22Rv1 (cell line): ENCODE measurements around the gene YJU2.
"Not testable (repeated sequence)": the region's sequence is repeated elsewhere in the genome, so short reads cannot be mapped to it uniquely, and the experiment has no call there.

Experiments
- H3K27ac ChIP-seq: fragments of 450-650 bp; 2 replicates; pipeline ENCODE4 v1.5.1; 2017
- CTCF ChIP-seq: fragments of 450-650 bp; IDR thresholded peaks from 2 replicates; pipeline ENCODE4 v1.5.1; 2017; ENCODE audit warnings: mild to moderate bottlenecking
- ZFX ChIP-seq: fragments of 450-650 bp; IDR thresholded peaks from 2 replicates; pipeline ENCODE4 v1.6.1; 2017; ENCODE audit warnings: antibody characterized with exemption, borderline replicate concordance

The YJU2 gene

GRCh38 chr19:4217429-4218264 lies 29.2 kb upstream of the YJU2 start:
- no peak overlapping the region for H3K27ac ChIP-seq
- TF ChIP-seq CTCF (no peak), ZFX (no peak)

GRCh38 chr19:4218523-4218922 lies 28.4 kb upstream of the YJU2 start:
- not testable (repeated sequence) for H3K27ac ChIP-seq

DNA sequence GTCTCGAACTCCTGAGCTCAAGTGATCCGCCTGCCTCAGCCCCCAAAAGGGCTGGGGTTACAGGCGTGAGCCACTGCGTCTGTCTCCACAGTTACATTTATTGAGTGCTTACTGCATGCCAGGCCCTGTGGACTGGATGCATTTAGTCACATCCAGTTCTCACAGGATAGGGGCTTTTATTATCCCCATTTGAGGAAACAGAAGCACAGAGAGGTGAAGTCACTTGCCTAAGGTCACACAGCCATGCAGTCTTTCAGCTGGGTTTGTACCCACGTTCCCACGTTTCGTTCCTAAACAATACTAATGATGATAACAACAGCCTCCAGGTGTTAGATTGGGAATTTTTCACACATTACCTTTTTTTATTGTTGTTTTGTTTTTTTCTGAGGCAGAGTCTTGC lies 26.7 kb upstream of the YJU2 start:
- no peak overlapping the region for H3K27ac ChIP-seq
- no peak for TF ChIP-seq ZFX
- no peak for TF ChIP-seq CTCF

DNA sequence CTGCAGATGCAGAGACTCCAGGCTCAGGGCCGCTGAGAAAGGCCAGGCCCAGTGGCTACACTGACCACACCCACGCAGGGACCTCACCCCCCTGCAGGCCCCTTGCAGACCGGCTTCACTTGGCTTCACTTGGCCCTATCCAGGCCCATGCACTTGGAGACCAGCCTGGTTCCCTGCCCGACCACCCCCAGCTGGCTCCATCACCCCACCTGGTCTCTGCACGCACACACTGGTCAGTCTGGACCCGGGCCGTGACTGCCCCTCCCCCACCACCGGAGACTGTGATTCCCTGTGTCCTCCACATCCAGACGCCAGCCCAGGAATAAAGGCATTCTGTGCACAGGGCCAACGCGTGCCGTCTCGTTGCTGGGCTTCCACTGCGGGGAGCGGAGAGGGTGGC lies 22.4 kb upstream of the YJU2 start:
- H3K27ac ChIP-seq: no peak overlapping the region
- TF ChIP-seq ZFX (no peak), CTCF (no peak)

- no peak overlapping the region for H3K27ac ChIP-seq
- TF ChIP-seq CTCF: no peak
- TF ChIP-seq ZFX: no peak
Observed at GRCh38 chr19:4225885-4226284, 21.0 kb upstream of the YJU2 start.

DNA sequence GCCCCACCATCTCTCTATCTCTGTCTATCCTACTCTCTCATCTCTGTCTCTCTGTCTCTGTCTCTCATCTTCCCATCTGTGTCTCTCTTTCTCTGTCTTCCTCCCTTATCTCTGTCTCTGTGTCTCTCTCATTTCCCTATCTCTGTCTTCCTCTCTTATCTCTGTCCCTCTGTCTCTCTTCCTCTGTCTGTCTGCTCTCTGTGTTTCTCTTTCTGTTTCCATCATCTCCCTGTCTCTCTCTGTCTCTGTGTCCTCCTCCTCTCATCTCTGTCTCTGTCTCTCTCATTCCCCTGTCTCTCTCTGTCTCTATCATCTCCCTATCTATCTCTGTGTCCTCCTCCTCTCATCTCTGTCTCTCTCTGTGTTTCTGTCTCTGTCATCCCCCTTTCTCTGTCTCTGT lies 19.1 kb upstream of the YJU2 start:
- TF ChIP-seq ZFX (no peak), CTCF (no peak)
- no peak overlapping the region for H3K27ac ChIP-seq

DNA sequence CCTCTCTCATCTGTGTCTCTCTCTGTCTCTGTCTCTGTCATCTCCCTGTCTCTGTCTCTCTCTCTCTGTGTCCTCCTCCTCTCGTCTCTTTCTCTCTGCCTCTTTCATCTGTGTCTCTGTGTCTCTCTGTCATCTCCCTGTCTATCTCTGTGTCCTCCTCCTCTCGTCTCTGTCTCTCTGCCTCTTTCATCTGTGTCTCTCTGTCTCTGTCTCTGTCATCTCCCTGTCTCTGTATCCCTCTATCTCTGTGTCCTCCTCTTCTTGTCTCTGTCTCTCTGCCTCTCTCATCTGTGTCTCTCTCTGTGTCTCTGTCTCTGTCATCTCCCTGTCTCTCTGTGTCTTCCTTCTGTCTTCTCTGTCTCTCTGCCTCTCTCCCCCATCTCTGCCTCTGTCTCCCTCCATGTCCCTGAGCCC lies 18.1 kb upstream of the YJU2 start:
- H3K27ac ChIP-seq: no peak overlapping the region
- TF ChIP-seq CTCF (no peak), ZFX (no peak)
